ENCODE data around the gene TBL1XR1.

GRCh38 chr3:176969506-176969905 lies 227.8 kb downstream of the TBL1XR1 start:
- TF ChIP-seq CTCF (IDR thresholded peaks at IDR 0.05; ENCODE audit: insufficient read depth, low read length, poor library complexity, severe bottlenecking) = no peak
- no peak for TF ChIP-seq EZH2phosphoT487 (conservative IDR thresholded peaks at IDR 0.05; ENCODE audit: low read length)
